GM23338 (cell line): Measurements from ENCODE around the gene DAB2. TPM values are rescaled to one million over a fixed set of nuclear protein-coding genes. Genes with fewer than 3 reads are reported as not detected.
A peak's percentile ranks its signal among the peaks of the same experiment; 100 is the strongest.

Source experiments
- ATAC-seq: fragments of 200-7000 bp; cut with Tn5 transposase; 3 replicates; pipeline ENCODE4 v1.9.1; 2020
- DNase-seq: peaks from one replicate; pipeline ENCODE4 v3.0.0-alpha.2; 2015; ENCODE audit warnings: low spot score
- H2AFZ ChIP-seq: fragments of 200-600 bp; sonication (generic); 2 replicates; pipeline ENCODE4 v1.8.0; 2016; ENCODE audit warnings: antibody characterized with exemption, mild to moderate bottlenecking, moderate library complexity
- H3F3A ChIP-seq: fragments of 200-600 bp; sonication (generic); replicated peaks from 2 replicates; pipeline ENCODE4 v1.8.0; 2017; ENCODE audit warnings: antibody characterized with exemption, mixed run types, low read depth
- H3K27ac ChIP-seq: fragments of 200-600 bp; sonication (generic); 2 replicates; pipeline ENCODE4 v1.6.1; 2016; ENCODE audit warnings: low read depth
- H3K27me3 ChIP-seq: fragments of 200-600 bp; sonication (generic); 2 replicates; pipeline ENCODE4 v1.8.0; 2016; ENCODE audit warnings: mild to moderate bottlenecking, mixed run types, moderate library complexity; ENCODE audit not compliant: insufficient read depth
- H3K36me3 ChIP-seq: fragments of 200-600 bp; sonication (generic); 2 replicates; pipeline ENCODE4 v1.8.0; 2016; ENCODE audit warnings: mild to moderate bottlenecking; ENCODE audit not compliant: insufficient read depth
- H3K4me1 ChIP-seq: fragments of 200-600 bp; sonication (generic); 2 replicates; pipeline ENCODE4 v1.8.0; 2016; ENCODE audit warnings: mild to moderate bottlenecking, moderate library complexity; ENCODE audit not compliant: insufficient read depth
- H3K4me2 ChIP-seq: fragments of 200-600 bp; sonication (generic); 2 replicates; pipeline ENCODE4 v1.7.1; 2017; ENCODE audit warnings: mixed run types
- H3K4me3 ChIP-seq: fragments of 200-600 bp; sonication (generic); 2 replicates; pipeline ENCODE4 v1.6.1; 2016; ENCODE audit warnings: mixed run types
- H3K79me2 ChIP-seq: fragments of 200-600 bp; sonication (generic); replicated peaks from 2 replicates; pipeline ENCODE4 v1.8.0; 2017; ENCODE audit warnings: mild to moderate bottlenecking; ENCODE audit not compliant: insufficient read depth
- H3K9me2 ChIP-seq: fragments of 200-600 bp; sonication (generic); 2 replicates; pipeline ENCODE4 v1.8.0; 2017; ENCODE audit not compliant: insufficient read depth
- H4K20me1 ChIP-seq: fragments of 200-600 bp; sonication (generic); replicated peaks from 2 replicates; pipeline ENCODE4 v1.8.0; 2017; ENCODE audit warnings: mild to moderate bottlenecking; ENCODE audit not compliant: insufficient read depth
- H3K27ac Mint-ChIP-seq: 2 replicates; pipeline ENCODE4 v1.8.0; 2020; ENCODE audit warnings: inconsistent platforms, mild to moderate bottlenecking, moderate library complexity, mixed read lengths
- H3K27me3 Mint-ChIP-seq: 3 replicates; pipeline ENCODE4 v1.8.0; 2022; ENCODE audit warnings: low read depth, mild to moderate bottlenecking, moderate library complexity, mixed read lengths, inconsistent platforms; ENCODE audit not compliant: insufficient read depth, poor library complexity
- H3K36me3 Mint-ChIP-seq: 3 replicates; pipeline ENCODE4 v1.8.0; 2021; ENCODE audit warnings: low read depth, mild to moderate bottlenecking, inconsistent platforms, moderate library complexity, mixed read lengths
- H3K4me1 Mint-ChIP-seq: 3 replicates; pipeline ENCODE4 v1.8.0; 2020; ENCODE audit warnings: mild to moderate bottlenecking, inconsistent platforms, mixed read lengths
- H3K4me3 Mint-ChIP-seq: 3 replicates; pipeline ENCODE4 v1.8.0; 2021; ENCODE audit warnings: moderate library complexity, mild to moderate bottlenecking, inconsistent platforms, mixed read lengths
- H3K9me3 Mint-ChIP-seq: 3 replicates; pipeline ENCODE4 v1.8.0; 2020; ENCODE audit warnings: moderate library complexity, mild to moderate bottlenecking, inconsistent platforms, mixed read lengths
- EZH2 ChIP-seq: fragments of 200-600 bp; sonication (generic); IDR thresholded peaks from one replicate; pipeline ENCODE4 v1.8.0; 2017; ENCODE audit warnings: antibody characterized with exemption, mild to moderate bottlenecking, low read depth; ENCODE audit not compliant: unreplicated experiment
- EZH2phosphoT487 ChIP-seq: fragments of 200-600 bp; sonication (generic); IDR thresholded peaks from one replicate; pipeline ENCODE4 v1.8.1; 2018; ENCODE audit warnings: antibody characterized with exemption; ENCODE audit not compliant: unreplicated experiment
- JUNB ChIP-seq: IDR thresholded peaks from one replicate; pipeline ENCODE4 v1.6.1; 2016; ENCODE audit warnings: antibody characterized with exemption; ENCODE audit not compliant: unreplicated experiment
- NANOG ChIP-seq: IDR thresholded peaks from 2 replicates; pipeline ENCODE4 v1.6.1; 2016; ENCODE audit warnings: antibody characterized with exemption, borderline replicate concordance
- POLR2AphosphoS5 ChIP-seq: IDR thresholded peaks from 2 replicates; pipeline ENCODE4 v1.6.1; 2016; ENCODE audit warnings: antibody characterized with exemption, low read depth
- ZNF114 ChIP-seq: fragments of 250-450 bp; sonication (Bioruptor Pico); IDR thresholded peaks from 2 replicates; pipeline ENCODE4 v1.5.0; 2020; ENCODE audit warnings: mild to moderate bottlenecking, moderate library complexity
- polyA plus RNA-seq: library from polyadenylated mRNA; unstranded; fragments of >200 nt; fragmentation: Nextera tagmentation; extraction: Ambion mirVana; gene quantifications from 2 replicates; pipeline ENCODE4 v1.2.1, GENCODE V29; 2016
- total RNA-seq: library from RNA; depleted of rRNA; stranded (reverse); fragments of >200 nt; shearing (Covaris generic); gene quantifications from 2 replicates; pipeline ENCODE4 v1.2.3, GENCODE V29; 2014
- TF ChIP-seq, protein P1 (sequence below): fragments of 250-450 bp; sonication (Bioruptor Pico); IDR thresholded peaks from 2 replicates; pipeline ENCODE4 v1.5.0; 2020; ENCODE audit warnings: mild to moderate bottlenecking, moderate library complexity
- TF ChIP-seq, protein P2 (sequence below): IDR thresholded peaks from 2 replicates; pipeline ENCODE4 v1.6.1; 2016; ENCODE audit warnings: antibody characterized with exemption

The DAB2 gene
- total and polyA plus RNA-seq, 2 experiments from 2014 or later = 6.4 to 8.4 TPM

DNA sequence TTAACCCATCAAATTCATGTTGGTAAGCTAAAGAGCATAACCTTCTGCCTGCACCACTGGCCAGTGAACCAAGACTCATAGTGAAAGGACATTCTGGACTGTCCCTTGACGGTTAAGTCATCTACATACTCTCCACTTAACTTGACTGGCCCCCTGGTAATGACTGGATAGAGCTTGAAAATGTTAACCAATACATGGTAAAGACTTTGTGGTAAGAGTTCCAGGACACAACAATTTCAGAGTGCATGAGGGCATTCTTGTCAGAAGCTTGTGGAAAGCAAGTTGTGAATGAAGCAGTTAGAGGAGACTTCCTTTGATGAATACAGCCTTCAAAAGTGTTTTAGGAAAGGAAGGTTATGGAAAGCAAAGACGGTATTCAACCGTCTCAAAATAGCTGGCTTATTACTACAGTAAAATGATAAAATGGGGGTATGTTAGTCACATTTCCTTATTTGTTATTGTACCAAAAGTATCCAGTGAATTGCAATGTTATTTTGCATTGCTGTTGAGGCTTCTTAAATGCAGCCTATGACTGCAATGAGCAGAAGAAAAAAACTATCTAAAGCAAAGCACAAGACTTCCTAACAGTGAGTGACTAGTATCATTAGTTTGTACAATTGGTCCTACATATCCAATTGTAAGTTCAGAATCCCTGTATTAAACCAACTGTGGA lies 47.2 kb upstream of the DAB2 start (continued):
- TF ChIP-seq, protein P1, sequence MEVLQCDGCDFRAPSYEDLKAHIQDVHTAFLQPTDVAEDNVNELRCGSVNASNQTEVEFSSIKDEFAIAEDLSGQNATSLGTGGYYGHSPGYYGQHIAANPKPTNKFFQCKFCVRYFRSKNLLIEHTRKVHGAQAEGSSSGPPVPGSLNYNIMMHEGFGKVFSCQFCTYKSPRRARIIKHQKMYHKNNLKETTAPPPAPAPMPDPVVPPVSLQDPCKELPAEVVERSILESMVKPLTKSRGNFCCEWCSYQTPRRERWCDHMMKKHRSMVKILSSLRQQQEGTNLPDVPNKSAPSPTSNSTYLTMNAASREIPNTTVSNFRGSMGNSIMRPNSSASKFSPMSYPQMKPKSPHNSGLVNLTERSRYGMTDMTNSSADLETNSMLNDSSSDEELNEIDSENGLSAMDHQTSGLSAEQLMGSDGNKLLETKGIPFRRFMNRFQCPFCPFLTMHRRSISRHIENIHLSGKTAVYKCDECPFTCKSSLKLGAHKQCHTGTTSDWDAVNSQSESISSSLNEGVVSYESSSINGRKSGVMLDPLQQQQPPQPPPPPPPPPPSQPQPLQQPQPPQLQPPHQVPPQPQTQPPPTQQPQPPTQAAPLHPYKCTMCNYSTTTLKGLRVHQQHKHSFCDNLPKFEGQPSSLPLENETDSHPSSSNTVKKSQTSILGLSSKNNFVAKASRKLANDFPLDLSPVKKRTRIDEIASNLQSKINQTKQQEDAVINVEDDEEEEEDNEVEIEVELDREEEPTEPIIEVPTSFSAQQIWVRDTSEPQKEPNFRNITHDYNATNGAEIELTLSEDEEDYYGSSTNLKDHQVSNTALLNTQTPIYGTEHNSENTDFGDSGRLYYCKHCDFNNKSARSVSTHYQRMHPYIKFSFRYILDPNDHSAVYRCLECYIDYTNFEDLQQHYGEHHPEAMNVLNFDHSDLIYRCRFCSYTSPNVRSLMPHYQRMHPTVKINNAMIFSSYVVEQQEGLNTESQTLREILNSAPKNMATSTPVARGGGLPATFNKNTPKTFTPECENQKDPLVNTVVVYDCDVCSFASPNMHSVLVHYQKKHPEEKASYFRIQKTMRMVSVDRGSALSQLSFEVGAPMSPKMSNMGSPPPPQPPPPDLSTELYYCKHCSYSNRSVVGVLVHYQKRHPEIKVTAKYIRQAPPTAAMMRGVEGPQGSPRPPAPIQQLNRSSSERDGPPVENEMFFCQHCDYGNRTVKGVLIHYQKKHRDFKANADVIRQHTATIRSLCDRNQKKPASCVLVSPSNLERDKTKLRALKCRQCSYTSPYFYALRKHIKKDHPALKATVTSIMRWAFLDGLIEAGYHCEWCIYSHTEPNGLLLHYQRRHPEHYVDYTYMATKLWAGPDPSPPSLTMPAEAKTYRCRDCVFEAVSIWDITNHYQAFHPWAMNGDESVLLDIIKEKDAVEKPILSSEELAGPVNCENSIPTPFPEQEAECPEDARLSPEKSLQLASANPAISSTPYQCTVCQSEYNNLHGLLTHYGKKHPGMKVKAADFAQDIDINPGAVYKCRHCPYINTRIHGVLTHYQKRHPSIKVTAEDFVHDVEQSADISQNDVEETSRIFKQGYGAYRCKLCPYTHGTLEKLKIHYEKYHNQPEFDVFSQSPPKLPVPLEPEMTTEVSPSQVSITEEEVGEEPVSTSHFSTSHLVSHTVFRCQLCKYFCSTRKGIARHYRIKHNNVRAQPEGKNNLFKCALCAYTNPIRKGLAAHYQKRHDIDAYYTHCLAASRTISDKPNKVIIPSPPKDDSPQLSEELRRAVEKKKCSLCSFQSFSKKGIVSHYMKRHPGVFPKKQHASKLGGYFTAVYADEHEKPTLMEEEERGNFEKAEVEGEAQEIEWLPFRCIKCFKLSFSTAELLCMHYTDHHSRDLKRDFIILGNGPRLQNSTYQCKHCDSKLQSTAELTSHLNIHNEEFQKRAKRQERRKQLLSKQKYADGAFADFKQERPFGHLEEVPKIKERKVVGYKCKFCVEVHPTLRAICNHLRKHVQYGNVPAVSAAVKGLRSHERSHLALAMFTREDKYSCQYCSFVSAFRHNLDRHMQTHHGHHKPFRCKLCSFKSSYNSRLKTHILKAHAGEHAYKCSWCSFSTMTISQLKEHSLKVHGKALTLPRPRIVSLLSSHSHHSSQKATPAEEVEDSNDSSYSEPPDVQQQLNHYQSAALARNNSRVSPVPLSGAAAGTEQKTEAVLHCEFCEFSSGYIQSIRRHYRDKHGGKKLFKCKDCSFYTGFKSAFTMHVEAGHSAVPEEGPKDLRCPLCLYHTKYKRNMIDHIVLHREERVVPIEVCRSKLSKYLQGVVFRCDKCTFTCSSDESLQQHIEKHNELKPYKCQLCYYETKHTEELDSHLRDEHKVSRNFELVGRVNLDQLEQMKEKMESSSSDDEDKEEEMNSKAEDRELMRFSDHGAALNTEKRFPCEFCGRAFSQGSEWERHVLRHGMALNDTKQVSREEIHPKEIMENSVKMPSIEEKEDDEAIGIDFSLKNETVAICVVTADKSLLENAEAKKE (CRISPR knock-in tag) = no peak
- TF ChIP-seq POLR2AphosphoS5 (no peak), NANOG (no peak), ZNF114 (no peak), EZH2phosphoT487 (no peak), JUNB (no peak), EZH2 (no peak)
- TF ChIP-seq, protein P2, sequence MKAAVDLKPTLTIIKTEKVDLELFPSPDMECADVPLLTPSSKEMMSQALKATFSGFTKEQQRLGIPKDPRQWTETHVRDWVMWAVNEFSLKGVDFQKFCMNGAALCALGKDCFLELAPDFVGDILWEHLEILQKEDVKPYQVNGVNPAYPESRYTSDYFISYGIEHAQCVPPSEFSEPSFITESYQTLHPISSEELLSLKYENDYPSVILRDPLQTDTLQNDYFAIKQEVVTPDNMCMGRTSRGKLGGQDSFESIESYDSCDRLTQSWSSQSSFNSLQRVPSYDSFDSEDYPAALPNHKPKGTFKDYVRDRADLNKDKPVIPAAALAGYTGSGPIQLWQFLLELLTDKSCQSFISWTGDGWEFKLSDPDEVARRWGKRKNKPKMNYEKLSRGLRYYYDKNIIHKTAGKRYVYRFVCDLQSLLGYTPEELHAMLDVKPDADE = no peak

DNA sequence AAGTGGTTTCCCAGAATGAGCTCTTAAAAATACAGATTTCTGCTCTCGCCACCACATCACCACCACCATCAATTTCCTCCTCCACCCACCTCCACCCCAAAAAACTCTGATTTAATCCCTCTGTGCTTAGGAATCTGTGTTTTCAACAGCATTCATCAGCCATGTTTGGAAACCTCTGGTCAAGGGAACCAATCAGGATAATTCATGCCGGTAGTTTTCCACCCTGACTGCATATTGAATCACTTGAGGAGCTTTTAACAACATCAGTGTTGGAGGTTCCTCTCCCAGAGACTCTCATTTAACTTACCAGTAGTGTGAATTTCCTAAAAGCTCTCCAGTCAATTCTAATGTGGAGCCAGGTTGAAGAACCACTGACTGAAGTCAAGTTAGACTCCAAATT lies 46.0 kb upstream of the DAB2 start:
- Mint-ChIP-seq H3K27me3 (no peaks in the 10 kb centered on the region), H3K9me3 (no peaks in the 10 kb centered on the region), H3K4me3 (no peak overlapping the region), H3K36me3 (no peaks in the 10 kb centered on the region), H3K27ac (no peak overlapping the region), H3K4me1 (no peaks in the 10 kb centered on the region; the same call in 2 of the 3 replicates)
- Histone ChIP-seq H3K27ac (no peak overlapping the region), H3K4me1 (no peaks in the 10 kb centered on the region), H3K36me3 (no peaks in the 10 kb centered on the region), H3K4me3 (no peak overlapping the region), H3K79me2 (no peaks in the 10 kb centered on the region), H3F3A (no peaks in the 10 kb centered on the region), H3K4me2 (no peak overlapping the region), H4K20me1 (no peaks in the 10 kb centered on the region), H3K9me2 (peaks cover 9% of the 10 kb centered on the region; the same call in 1 of the 2 replicates), H2AFZ (peak overlapping the region; percentile 30; the same call in 1 of the 2 replicates), H3K27me3 (no peaks in the 10 kb centered on the region)
- no peak for ATAC-seq
- no peak for DNase-seq
- no peak for TF ChIP-seq EZH2
- TF ChIP-seq, protein P2 = no peak
